Neural cell (in vitro differentiated cells): ENCODE results near the gene GPR78. TPM values are rescaled to one million over a fixed set of nuclear protein-coding genes. Genes with fewer than 3 reads are reported as not detected.

Source experiments
- H2AFZ ChIP-seq: fragments of 200-600, 300-800 bp; sonication (generic), shearing (Covaris generic); 2 replicates; pipeline ENCODE4 v1.6.0; 2014; ENCODE audit warnings: low read depth, mild to moderate bottlenecking, antibody characterized with exemption, low read length, moderate library complexity
- H3F3A ChIP-seq: fragments of 200-600 bp; shearing (Covaris generic); 2 replicates; pipeline ENCODE4 v1.6.1; 2016; ENCODE audit warnings: mild to moderate bottlenecking, moderate library complexity, mixed read lengths, antibody characterized with exemption, low read length; ENCODE audit not compliant: insufficient read depth, poor library complexity, severe bottlenecking
- H3K27ac ChIP-seq: fragments of 200-600, 300-800 bp; sonication (generic), shearing (Covaris generic); 2 replicates; pipeline ENCODE4 v1.5.1; 2014; ENCODE audit warnings: mild to moderate bottlenecking, low read length, moderate library complexity
- H3K27me3 ChIP-seq: fragments of 300-800, 200-600 bp; sonication (generic), shearing (Covaris generic); 2 replicates; pipeline ENCODE4 v1.6.0; 2014; ENCODE audit warnings: mild to moderate bottlenecking, low read depth, low read length, moderate library complexity; ENCODE audit not compliant: insufficient read depth
- H3K36me3 ChIP-seq: fragments of 300-800, 200-600 bp; sonication (generic), shearing (Covaris generic); 2 replicates; pipeline ENCODE4 v1.5.1; 2014; ENCODE audit warnings: mild to moderate bottlenecking, antibody characterized with exemption, low read length, moderate library complexity; ENCODE audit not compliant: insufficient read depth
- H3K4me2 ChIP-seq: fragments of 300-800, 200-600 bp; sonication (generic), shearing (Covaris generic); 2 replicates; pipeline ENCODE4 v1.6.0; 2014; ENCODE audit warnings: mild to moderate bottlenecking, low read length
- H3K4me3 ChIP-seq: fragments of 300-800, 200-600 bp; sonication (generic), shearing (Covaris generic); 2 replicates; pipeline ENCODE4 v1.5.1; 2014; ENCODE audit warnings: mild to moderate bottlenecking, low read length, moderate library complexity
- H3K79me2 ChIP-seq: fragments of 200-600 bp; shearing (Covaris generic); replicated peaks from 2 replicates; pipeline ENCODE4 v1.6.0; 2014; ENCODE audit warnings: mild to moderate bottlenecking, low read length, moderate library complexity; ENCODE audit not compliant: insufficient read depth
- H3K9ac ChIP-seq: fragments of 300-800, 200-600 bp; sonication (generic), shearing (Covaris generic); 2 replicates; pipeline ENCODE4 v1.6.1; 2016; ENCODE audit warnings: mild to moderate bottlenecking, low read length, mixed read lengths
- H3K9me2 ChIP-seq: fragments of 200-600 bp; shearing (Covaris generic); 2 replicates; pipeline ENCODE4 v1.6.1; 2016; ENCODE audit warnings: mild to moderate bottlenecking, low read length, mixed read lengths; ENCODE audit not compliant: insufficient read depth
- H3K9me3 ChIP-seq: fragments of 200-600, 300-800 bp; sonication (generic), shearing (Covaris generic); 2 replicates; pipeline ENCODE4 v1.6.1; 2016; ENCODE audit warnings: mild to moderate bottlenecking, mixed run types, low read length, moderate library complexity, mixed read lengths
- H4K20me1 ChIP-seq: fragments of 200-600 bp; shearing (Covaris generic); 2 replicates; pipeline ENCODE4 v1.6.1; 2016; ENCODE audit warnings: mild to moderate bottlenecking, mixed run types; ENCODE audit not compliant: insufficient read depth
- CTCF ChIP-seq: fragments of 450-650 bp; IDR thresholded peaks from 2 replicates; pipeline ENCODE4 v1.5.1; 2014; ENCODE audit warnings: antibody characterized with exemption, mild to moderate bottlenecking, moderate library complexity; ENCODE audit not compliant: poor library complexity, severe bottlenecking
- EP300 ChIP-seq: fragments of 450-650 bp; conservative IDR thresholded peaks from 2 replicates; pipeline ENCODE4 v1.6.1; 2014; ENCODE audit warnings: antibody characterized with exemption, mild to moderate bottlenecking, moderate library complexity; ENCODE audit not compliant: poor library complexity, severe bottlenecking
- EZH2 ChIP-seq: fragments of 200-600, 300-800 bp; shearing (Covaris generic), sonication (generic); IDR thresholded peaks from 2 replicates; pipeline ENCODE4 v1.6.1; 2014; ENCODE audit warnings: antibody characterized with exemption, low read length, borderline replicate concordance, mild to moderate bottlenecking; ENCODE audit not compliant: insufficient read depth, poor library complexity, severe bottlenecking
- MXI1 ChIP-seq: fragments of 450-650 bp; conservative IDR thresholded peaks from 2 replicates; pipeline ENCODE4 v1.6.1; 2014; ENCODE audit warnings: antibody characterized with exemption, mild to moderate bottlenecking; ENCODE audit not compliant: poor library complexity, severe bottlenecking
- POLR2AphosphoS5 ChIP-seq: IDR thresholded peaks from 2 replicates; pipeline ENCODE4 v1.6.1; 2012
- RAD21 ChIP-seq: fragments of 450-650 bp; conservative IDR thresholded peaks from 2 replicates; pipeline ENCODE4 v1.6.1; 2014; ENCODE audit warnings: antibody characterized with exemption, mild to moderate bottlenecking, moderate library complexity
- REST ChIP-seq: IDR thresholded peaks from 2 replicates; pipeline ENCODE4 v1.6.1; 2012; ENCODE audit warnings: borderline replicate concordance
- SMC3 ChIP-seq: fragments of 450-650 bp; conservative IDR thresholded peaks from 2 replicates; pipeline ENCODE4 v1.6.1; 2014; ENCODE audit warnings: antibody characterized with exemption, mild to moderate bottlenecking, moderate library complexity; ENCODE audit not compliant: poor library complexity
- TAF1 ChIP-seq: IDR thresholded peaks from 2 replicates; pipeline ENCODE4 v1.6.1; 2012; ENCODE audit warnings: low read depth
- polyA plus RNA-seq: library from polyadenylated mRNA; depleted of rRNA; stranded (reverse); fragments of >200 nt; gene quantifications from 2 replicates; pipeline ENCODE4 v1.2.3, GENCODE V29; 2014

Gene GPR78
- polyA plus RNA-seq, 1 donor from 2014 or later, result not detected

- Histone ChIP-seq H3K36me3 (no peaks in the 10 kb centered on the region), H3K9me2 (no peaks in the 10 kb centered on the region), H3K79me2 (no peaks in the 10 kb centered on the region), H3K27me3 (peaks cover 27% of the 10 kb centered on the region), H3K4me2 (no peak overlapping the region), H4K20me1 (no peaks in the 10 kb centered on the region), H2AFZ (no peak overlapping the region), H3K9me3 (no peaks in the 10 kb centered on the region), H3K9ac (no peak overlapping the region), H3K27ac (no peak overlapping the region), H3F3A (no peaks in the 10 kb centered on the region), H3K4me3 (no peak overlapping the region)
- TF ChIP-seq TAF1 (no peak), CTCF (no peak), MXI1 (no peak), POLR2AphosphoS5 (no peak), EP300 (no peak), EZH2 (no peak), REST (no peak), SMC3 (no peak), RAD21 (no peak)
Measured at GRCh38 chr4:8586671-8587468, 6.7 kb downstream of the GPR78 start.

- no peak for TF ChIP-seq POLR2AphosphoS5
- TF ChIP-seq RAD21, result no peak
- TF ChIP-seq SMC3, result no peak
- TF ChIP-seq MXI1, result no peak
- no peak for TF ChIP-seq REST
- TF ChIP-seq TAF1, result no peak
- no peak for TF ChIP-seq CTCF
- no peak for TF ChIP-seq EP300
- no peak for TF ChIP-seq EZH2
- H3K27me3 ChIP-seq, result peaks cover 27% of the 10 kb centered on the region
Measured at GRCh38 chr4:8587469-8588195, 7.4 kb downstream of the GPR78 start.

More at GRCh38 chr4:8587469-8588195, 7.4 kb downstream of the GPR78 start:
- Histone ChIP-seq H3K9me2 (no peaks in the 10 kb centered on the region), H3K9me3 (no peaks in the 10 kb centered on the region), H3F3A (no peaks in the 10 kb centered on the region), H3K4me3 (no peak overlapping the region), H3K36me3 (no peaks in the 10 kb centered on the region), H2AFZ (no peak overlapping the region), H3K27ac (no peak overlapping the region), H3K9ac (no peak overlapping the region), H4K20me1 (no peaks in the 10 kb centered on the region), H3K4me2 (no peak overlapping the region), H3K79me2 (no peaks in the 10 kb centered on the region)
